Stomach (tissue), 9 donors: ENCODE data around the gene LRRFIP1. TPM values are rescaled to one million over a fixed set of nuclear protein-coding genes. Genes with fewer than 3 reads are reported as not detected.

Source experiments
- DNase-seq, 2 donors: peaks; one replicate each; pipeline versions ENCODE4 v3.0.0 to v3.0.0-alpha.2; 2013 to 2019
- H3K27ac ChIP-seq, 5 donors: fragments of 200-600 bp in 4 of 5; sonication (generic) in 4 of 5; one replicate each; pipeline ENCODE4 v1.5.1; 2013 to 2019; ENCODE audit warnings: mild to moderate bottlenecking in 1 of 5, moderate library complexity in 1 of 5
- H3K27me3 ChIP-seq, 3 donors: fragments of 200-600 bp; sonication (generic); one replicate each; pipeline ENCODE4 v1.5.1; 2017 to 2019; ENCODE audit warnings: mixed run types in 1 of 3
- H3K36me3 ChIP-seq, 4 donors: fragments of 200-600 bp; sonication (generic); 1 replicate in 3 of 4; 2 replicates in 1 of 4; pipeline ENCODE4 v1.5.1; 2016 to 2019
- H3K4me1 ChIP-seq, 4 donors: fragments of 200-600 bp; sonication (generic); one replicate each; pipeline ENCODE4 v1.5.1; 2016 to 2019
- H3K4me3 ChIP-seq, 4 donors: fragments of 200-600 bp; sonication (generic) in 3 of 4; one replicate each; pipeline ENCODE4 v1.5.1; 2016 to 2019; ENCODE audit warnings: mild to moderate bottlenecking in 1 of 4
- H3K9me3 ChIP-seq, 4 donors: fragments of 200-600 bp; sonication (generic); one replicate each; pipeline ENCODE4 v1.5.1; 2016 to 2019
- CTCF ChIP-seq, 7 experiments: fragments of 450-650 bp in 4 of 7; fragments of 200-600 bp in 3 of 7; sonication (generic) in 3 of 7; IDR thresholded peaks; one replicate each; pipeline ENCODE4 v1.5.1; 2016 to 2019; ENCODE audit warnings: antibody characterized with exemption in 7 of 7, control low read depth in 2 of 7, mild to moderate bottlenecking in 1 of 7
- EP300 ChIP-seq: sonication (generic); formaldehyde crosslinking; IDR thresholded peaks from one replicate; pipeline ENCODE4 v1.6.1; 2017; ENCODE audit warnings: antibody characterized with exemption
- POLR2A ChIP-seq, 4 donors: fragments of 450-650 bp; IDR thresholded peaks; one replicate each; pipeline ENCODE4 v1.6.1; 2016; ENCODE audit warnings: antibody characterized with exemption in 4 of 4, control low read depth in 2 of 4, mild to moderate bottlenecking in 1 of 4, moderate library complexity in 1 of 4
- POLR2AphosphoS5 ChIP-seq, 3 donors: sonication (generic); formaldehyde crosslinking; IDR thresholded peaks; one replicate each; pipeline ENCODE4 v1.6.1; 2016; ENCODE audit warnings: antibody characterized with exemption in 3 of 3
- WGBS, 5 donors: extraction: QIAGEN DNeasy Blood & Tissue Kit in 3 of 5; methylation state at CpG; one replicate each; pipeline versions ENCODE4 v1.1.5 to v1.1.7; 2013 to 2018; 5-methylcytosine and 5-hydroxymethylcytosine counted together
- intact Hi-C: fragments of 100-400 bp; cut with DNase I; formaldehyde crosslinking; loops from one replicate; pipeline ENCODE4 v1.15.1; 2023; ENCODE audit warnings: low total_unique reads
- polyA plus RNA-seq, 3 donors: library from polyadenylated mRNA; stranded (reverse); fragments of 200-250 nt; gene quantifications; one replicate each; pipeline ENCODE4 v1.2.3, GENCODE V29; 2013
- total RNA-seq, 5 donors: library from RNA; depleted of rRNA; stranded (reverse); fragments of >200 nt; gene quantifications; one replicate each; pipeline versions ENCODE4 v1.1.0 to v1.2.3, GENCODE V29; 2014 to 2016
- donor health status: healthy with polysubstance abuse.
- donor health status: Bipolar disorder and iron deficiency.
- donor health status: healthy.

LRRFIP1 gene
- total and polyA plus RNA-seq, 8 donors = 31.6 to 201 (median 130) TPM

GRCh38 chr2:237752761-237753165 lies 125.4 kb downstream of the LRRFIP1 start:
- H3K27ac ChIP-seq = no peak overlapping the region
- H3K36me3 ChIP-seq = peaks cover 71 to 100% (median 99%) of the 10 kb centered on the region in 4 donors
- no peaks in the 10 kb centered on the region for H3K27me3 ChIP-seq
- H3K4me1 ChIP-seq = no peaks in the 10 kb centered on the region
- intact Hi-C loops = no loop called here
- no peak for DNase-seq
- H3K9me3 ChIP-seq = no peaks in the 10 kb centered on the region
- 55 to 78% (median 72%) methylated on average over 5 of the region's 5 CpGs for WGBS, 5 donors
- TF ChIP-seq CTCF (IDR thresholded peaks at IDR 0.05) = no peak
- TF ChIP-seq POLR2AphosphoS5 (IDR thresholded peaks at IDR 0.05) = no peak
- TF ChIP-seq EP300 = no peak
- no peak for TF ChIP-seq POLR2A (IDR thresholded peaks at IDR 0.05)
- no peak overlapping the region for H3K4me3 ChIP-seq

GRCh38 chr2:237754182-237754581 lies 126.8 kb downstream of the LRRFIP1 start:
- peaks cover 72 to 100% (median 99%) of the 10 kb centered on the region in 4 donors for H3K36me3 ChIP-seq

GRCh38 chr2:237754626-237755248 lies 127.3 kb downstream of the LRRFIP1 start:
- Histone ChIP-seq H3K4me1 (no peaks in the 10 kb centered on the region), H3K4me3 (no peak overlapping the region), H3K9me3 (no peaks in the 10 kb centered on the region), H3K27me3 (no peaks in the 10 kb centered on the region), H3K36me3 (peaks cover 66 to 100% (median 99%) of the 10 kb centered on the region in 4 donors), H3K27ac (no peak overlapping the region)
- DNase-seq = no peak
- TF ChIP-seq EP300 (no peak), POLR2A (IDR thresholded peaks at IDR 0.05) (no peak), POLR2AphosphoS5 (IDR thresholded peaks at IDR 0.05) (no peak), CTCF (IDR thresholded peaks at IDR 0.05) (no peak)
- intact Hi-C loops = no loop called here
- WGBS, 5 donors = 86 to 95% (median 93%) methylated on average over 6 to 12 of the region's 12 CpGs

More at GRCh38 chr2:237754182-237754581, 126.8 kb downstream of the LRRFIP1 start:
- no peaks in the 10 kb centered on the region for H3K4me1 ChIP-seq
- no peak for DNase-seq
- H3K9me3 ChIP-seq = no peaks in the 10 kb centered on the region
- intact Hi-C loops = no loop called here
- WGBS, 5 donors = 56 to 75% (median 59%) methylated on average over 3 of the region's 3 CpGs
- H3K27ac ChIP-seq = no peak overlapping the region
- no peaks in the 10 kb centered on the region for H3K27me3 ChIP-seq
- TF ChIP-seq EP300 = no peak
- no peak for TF ChIP-seq POLR2AphosphoS5 (IDR thresholded peaks at IDR 0.05)
- no peak for TF ChIP-seq POLR2A (IDR thresholded peaks at IDR 0.05)
- TF ChIP-seq CTCF (IDR thresholded peaks at IDR 0.05) = no peak
- H3K4me3 ChIP-seq = no peak overlapping the region

GRCh38 chr2:237757616-237758015 lies 130.2 kb downstream of the LRRFIP1 start:
- peaks cover 61 to 100% (median 99%) of the 10 kb centered on the region in 4 donors for H3K36me3 ChIP-seq
- no peak overlapping the region for H3K4me3 ChIP-seq
- no peaks in the 10 kb centered on the region for H3K9me3 ChIP-seq
- DNase-seq = no peak
- peaks cover 0 to 10% (median 3%) of the 10 kb centered on the region in 4 donors for H3K4me1 ChIP-seq
- H3K27me3 ChIP-seq = no peaks in the 10 kb centered on the region
- WGBS, 5 donors = 92 to 94% (median 94%) methylated on average over 10 of the region's 10 CpGs
- intact Hi-C loops = no loop called here
- H3K27ac ChIP-seq = no peak overlapping the region
- TF ChIP-seq CTCF (IDR thresholded peaks at IDR 0.05) (no peak), EP300 (no peak), POLR2AphosphoS5 (IDR thresholded peaks at IDR 0.05) (no peak), POLR2A (IDR thresholded peaks at IDR 0.05) (no peak)
